ENCODE measurements around the gene ERVK3-1. TPM values are rescaled to one million over a fixed set of nuclear protein-coding genes. Genes with fewer than 3 reads are reported as not detected.
"Not testable (repeated sequence)": the region's sequence is repeated elsewhere in the genome, so short reads cannot be mapped to it uniquely, and the experiment has no call there.

ERVK3-1 gene
- polyA plus RNA-seq, 2 of the 4 experiments (the other 2 are of a cell fraction) = 109 to 142 TPM

DNA sequence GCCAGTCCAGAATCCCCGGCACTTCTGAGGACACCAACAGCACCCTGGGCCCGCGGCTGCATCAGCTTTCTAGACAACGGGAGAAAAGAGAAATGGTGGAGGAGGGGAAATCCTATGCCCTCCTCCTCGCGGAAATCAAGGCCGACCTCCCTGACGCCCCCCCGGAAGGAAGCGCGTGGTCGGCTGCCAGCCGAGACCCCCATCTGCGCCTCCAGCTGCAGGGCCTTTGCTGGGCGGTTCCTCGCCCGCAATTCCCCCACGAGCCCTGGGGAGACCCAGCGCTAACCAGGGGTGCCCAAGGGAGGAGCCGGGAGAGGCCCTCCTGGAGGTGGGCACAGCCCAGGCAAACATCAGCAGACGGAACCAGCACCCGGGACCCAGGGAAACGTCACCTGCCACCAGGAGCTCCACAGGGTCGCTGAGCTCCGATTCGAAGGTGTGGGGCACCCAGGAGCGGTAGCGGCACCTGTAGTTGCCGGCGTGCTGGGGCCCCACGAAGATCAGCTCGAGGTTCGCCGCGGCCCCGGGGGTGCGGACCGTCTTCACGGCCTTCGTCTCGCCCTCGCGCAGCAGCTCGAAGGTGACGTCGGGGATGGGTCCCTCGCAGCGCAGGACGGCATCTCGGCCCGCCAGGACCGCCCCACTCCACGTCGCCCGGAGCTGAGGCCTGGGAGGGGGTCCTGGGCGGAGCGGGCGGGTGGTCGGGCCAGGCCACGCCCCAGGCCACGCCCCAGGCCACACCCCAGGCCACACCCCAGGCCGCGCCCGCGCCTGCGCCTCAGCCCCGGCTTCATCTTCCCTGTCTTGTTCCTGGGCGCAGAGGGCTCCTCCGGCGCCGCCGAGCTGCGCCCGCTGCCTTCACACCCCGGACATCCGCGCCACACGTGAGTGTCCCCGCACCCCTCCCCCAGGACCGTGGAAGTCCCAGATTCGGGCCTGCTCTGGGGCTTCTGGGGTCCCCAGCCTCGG is 42.1 kb downstream of the ERVK3-1 start (continued):
- TF ChIP-seq FOSL2 (IDR thresholded peaks at IDR 0.05) (no peak), FOSL2 (CRISPR knock-in tag; IDR thresholded peaks at IDR 0.05) (no peak), SMC3 (IDR thresholded peaks at IDR 0.05) (no peak), FOSB (CRISPR knock-in tag; IDR thresholded peaks at IDR 0.05) (no peak), POLR2A (IDR thresholded peaks at IDR 0.05; ENCODE audit: low read length) (peak; percentile 40), CHD4 (IDR thresholded peaks at IDR 0.05; ENCODE audit: borderline replicate concordance) (no peak), CBX2 (IDR thresholded peaks at IDR 0.05; ENCODE audit: borderline replicate concordance, low read depth) (no peak)
- TF ChIP-seq, protein P1, sequence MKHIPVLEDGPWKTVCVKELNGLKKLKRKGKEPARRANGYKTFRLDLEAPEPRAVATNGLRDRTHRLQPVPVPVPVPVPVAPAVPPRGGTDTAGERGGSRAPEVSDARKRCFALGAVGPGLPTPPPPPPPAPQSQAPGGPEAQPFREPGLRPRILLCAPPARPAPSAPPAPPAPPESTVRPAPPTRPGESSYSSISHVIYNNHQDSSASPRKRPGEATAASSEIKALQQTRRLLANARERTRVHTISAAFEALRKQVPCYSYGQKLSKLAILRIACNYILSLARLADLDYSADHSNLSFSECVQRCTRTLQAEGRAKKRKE (CRISPR knock-in tag; IDR thresholded peaks at IDR 0.05; ENCODE audit: low read depth) = no peak

DNA sequence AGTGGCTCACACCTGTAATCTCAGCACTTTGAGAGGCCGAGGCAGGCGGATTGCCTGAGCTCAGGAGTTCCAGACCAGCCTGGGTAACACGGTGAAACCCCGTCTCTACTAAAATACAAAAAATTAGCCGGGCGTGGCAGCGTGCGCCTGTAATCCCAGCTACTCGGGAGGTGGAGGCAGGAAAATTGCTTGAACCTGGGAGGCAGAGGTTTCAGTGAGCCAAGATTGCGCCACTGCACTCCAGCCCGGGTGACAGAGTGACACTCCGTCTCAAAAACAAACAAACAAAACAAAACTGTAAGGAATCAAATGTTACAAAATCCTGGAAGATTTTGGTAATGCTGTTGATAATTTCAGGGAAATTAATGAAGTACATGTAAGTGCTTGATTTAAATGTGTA is 42.9 kb downstream of the ERVK3-1 start:
- not testable (repeated sequence) for H3K4me1 ChIP-seq; DNase-seq (ENCODE audit: low read depth in 1 of 2, low spot score in 1 of 2); FAIRE-seq
- H3K4me2 ChIP-seq = peak overlapping the region; percentile 90
- peak overlapping the region; percentile 53 for H3K4me3 ChIP-seq
- ChIA-PET POLR2A (interaction anchor here (1.0 to 4.4 kb wide), 3 partner anchors 15 to 70 kb away, joined by 3 to 33 read pairs (median 3); partner anchors contain the start of genes ZNF497 and ZNF8), CTCF (interaction anchor here (0.6 to 2.2 kb wide), 4 partner anchors 14 to 59 kb away, joined by 3 to 14 read pairs (median 4); no protein-coding TSS in a partner anchor)
- H3K9me3 ChIP-seq = peaks cover 16% of the 10 kb centered on the region; the same call in 2 of the 3 replicates
- ATAC-seq = peak in 1 of 2 experiments; percentile 12; a peak in 3 of 6 replicates
- peak overlapping the region; percentile 52 to 82 for H3K27ac ChIP-seq
- TF ChIP-seq CEBPB (IDR thresholded peaks at IDR 0.05) = peak in 1 of 2 experiments; percentile 64; a peak in 2 of 4 replicates
- WGBS (ENCODE audit: missing lambda C conversion rate) = 8% methylated on average over 12 of the region's 12 CpGs

DNA sequence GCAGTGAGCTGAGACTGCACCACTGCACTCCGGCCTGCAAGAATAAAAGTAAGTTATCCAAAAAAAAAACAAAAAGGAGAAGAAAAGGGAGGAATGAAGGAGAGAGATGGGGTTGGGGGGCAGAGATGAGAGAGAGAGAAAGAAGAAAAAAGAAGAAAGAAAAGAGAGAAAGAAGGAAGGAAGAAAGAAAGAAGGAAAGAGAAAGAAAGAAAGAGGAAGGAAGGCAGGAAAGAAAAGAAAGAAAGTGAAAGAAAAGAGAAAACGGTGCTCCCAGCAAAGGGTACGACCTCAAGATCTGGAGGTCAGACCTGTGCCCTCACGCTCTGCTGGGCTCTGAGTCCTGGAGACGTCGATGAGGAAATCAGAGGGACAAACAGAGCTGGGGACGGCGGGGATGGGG is 44.4 kb downstream of the ERVK3-1 start:
- 86% methylated on average over 8 of the region's 8 CpGs for WGBS (ENCODE audit: missing lambda C conversion rate)
- no peak overlapping the region for H3K4me2 ChIP-seq
- POLR2A ChIA-PET = interaction anchor here (1.4 kb wide), 1 partner anchor 12 kb away, joined by 3 read pairs; no protein-coding TSS in a partner anchor

DNA sequence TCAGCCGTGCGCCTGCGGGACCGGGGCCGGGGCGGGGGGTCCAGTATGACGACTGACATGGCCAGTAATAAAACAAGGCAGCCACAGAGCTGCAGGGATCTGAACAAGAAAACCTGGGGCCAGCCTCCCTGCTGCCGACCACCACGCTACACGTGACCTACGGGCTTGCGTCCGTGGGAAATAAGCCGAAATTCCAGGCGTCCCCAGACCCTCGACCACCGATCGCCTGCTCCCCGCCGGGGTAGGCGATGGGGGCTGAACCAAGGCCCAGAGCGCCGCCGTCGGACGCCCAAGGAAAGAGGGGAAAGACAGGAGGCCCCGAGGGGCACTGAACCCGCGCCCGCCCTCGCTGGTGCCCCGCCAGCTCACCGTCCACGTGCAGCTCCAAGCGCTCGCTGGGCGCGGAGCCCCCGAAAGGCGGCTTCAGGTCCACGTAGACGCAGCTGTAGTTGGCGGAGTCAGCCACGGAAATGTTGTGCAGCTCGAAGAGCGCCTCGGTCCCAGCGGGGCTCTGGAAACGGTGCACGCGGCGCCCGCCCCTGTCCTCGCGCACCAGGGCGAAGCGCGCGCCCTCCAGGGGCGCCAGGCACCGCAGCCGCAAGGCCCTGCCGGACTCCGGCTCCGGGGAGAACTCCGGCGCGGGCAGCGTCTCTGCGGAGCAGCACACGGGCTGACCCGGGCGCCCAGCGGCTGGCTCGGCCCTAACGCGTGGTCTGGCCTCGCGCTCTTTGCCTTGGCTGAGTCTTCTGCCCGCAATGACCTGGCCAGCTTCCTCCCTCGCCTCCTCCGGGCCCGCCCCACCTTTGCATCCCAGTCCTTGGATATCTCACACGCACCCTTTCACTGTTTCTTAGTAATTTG is 45.1 kb downstream of the ERVK3-1 start:
- no peak for ATAC-seq
- TF ChIP-seq FOXS1 (CRISPR knock-in tag; IDR thresholded peaks at IDR 0.05) (no peak), SMC3 (IDR thresholded peaks at IDR 0.05) (no peak), CBX8 (IDR thresholded peaks at IDR 0.05) (no peak), CEBPB (IDR thresholded peaks at IDR 0.05) (no peak), HOXB13 (CRISPR knock-in tag; IDR thresholded peaks at IDR 0.05; ENCODE audit: low read depth) (no peak), SREBF2 (IDR thresholded peaks at IDR 0.05) (no peak), CBX2 (IDR thresholded peaks at IDR 0.05; ENCODE audit: borderline replicate concordance, low read depth) (no peak), TFCP2L1 (CRISPR knock-in tag; IDR thresholded peaks at IDR 0.05) (no peak), NR3C1 (IDR thresholded peaks at IDR 0.05) (no peak), MYC (IDR thresholded peaks at IDR 0.05; ENCODE audit: borderline replicate concordance, low read length) (no peak), KDM1A (IDR thresholded peaks at IDR 0.05; ENCODE audit: low read depth) (no peak)
- TF ChIP-seq, protein P2, sequence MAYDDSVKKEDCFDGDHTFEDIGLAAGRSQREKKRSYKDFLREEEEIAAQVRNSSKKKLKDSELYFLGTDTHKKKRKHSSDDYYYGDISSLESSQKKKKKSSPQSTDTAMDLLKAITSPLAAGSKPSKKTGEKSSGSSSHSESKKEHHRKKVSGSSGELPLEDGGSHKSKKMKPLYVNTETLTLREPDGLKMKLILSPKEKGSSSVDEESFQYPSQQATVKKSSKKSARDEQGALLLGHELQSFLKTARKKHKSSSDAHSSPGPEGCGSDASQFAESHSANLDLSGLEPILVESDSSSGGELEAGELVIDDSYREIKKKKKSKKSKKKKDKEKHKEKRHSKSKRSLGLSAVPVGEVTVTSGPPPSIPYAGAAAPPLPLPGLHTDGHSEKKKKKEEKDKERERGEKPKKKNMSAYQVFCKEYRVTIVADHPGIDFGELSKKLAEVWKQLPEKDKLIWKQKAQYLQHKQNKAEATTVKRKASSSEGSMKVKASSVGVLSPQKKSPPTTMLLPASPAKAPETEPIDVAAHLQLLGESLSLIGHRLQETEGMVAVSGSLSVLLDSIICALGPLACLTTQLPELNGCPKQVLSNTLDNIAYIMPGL (CRISPR knock-in tag; IDR thresholded peaks at IDR 0.05; ENCODE audit: borderline replicate concordance) = no peak
- TF ChIP-seq, protein P1 (CRISPR knock-in tag; IDR thresholded peaks at IDR 0.05; ENCODE audit: low read depth) = no peak
- TF ChIP-seq, protein P3, sequence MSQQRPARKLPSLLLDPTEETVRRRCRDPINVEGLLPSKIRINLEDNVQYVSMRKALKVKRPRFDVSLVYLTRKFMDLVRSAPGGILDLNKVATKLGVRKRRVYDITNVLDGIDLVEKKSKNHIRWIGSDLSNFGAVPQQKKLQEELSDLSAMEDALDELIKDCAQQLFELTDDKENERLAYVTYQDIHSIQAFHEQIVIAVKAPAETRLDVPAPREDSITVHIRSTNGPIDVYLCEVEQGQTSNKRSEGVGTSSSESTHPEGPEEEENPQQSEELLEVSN (IDR thresholded peaks at IDR 0.05; ENCODE audit: borderline replicate concordance, low read depth) = no peak

More for the DNA sequence above, 44.4 kb downstream of the ERVK3-1 start:
- DNase-seq (ENCODE audit: low read depth in 1 of 2, low spot score in 1 of 2) = no peak
- no peak for ATAC-seq
- H3K27ac ChIP-seq = no peak overlapping the region
- CTCF ChIA-PET = interaction anchor here (1.4 to 1.6 kb wide), 2 partner anchors 11 to 13 kb away, joined by 5 read pairs; partner anchors contain the start of gene ZNF497
- FAIRE-seq = no peak
- peaks cover 13% of the 10 kb centered on the region; the same call in 1 of the 3 replicates for H3K9me3 ChIP-seq
- no peak overlapping the region for H3K4me3 ChIP-seq
- TF ChIP-seq GATA3 (IDR thresholded peaks at IDR 0.05; ENCODE audit: borderline replicate concordance) (no peak), ZC3H11A (IDR thresholded peaks at IDR 0.05) (no peak), TFCP2L1 (CRISPR knock-in tag; IDR thresholded peaks at IDR 0.05) (no peak)
- 0 out of 3 replicates have a peak, but pooled peaks cover 8% of the 10 kb centered on the region for H3K4me1 ChIP-seq

More for the DNA sequence above, 45.1 kb downstream of the ERVK3-1 start:
- no peak for DNase-seq (ENCODE audit: low read depth in 1 of 2, low spot score in 1 of 2)
- Histone ChIP-seq H3K4me3 (no peak overlapping the region), H3K4me2 (no peak overlapping the region), H3K9me3 (peaks cover 13% of the 10 kb centered on the region; the same call in 1 of the 3 replicates), H3K4me1 (0 out of 3 replicates have a peak, but pooled peaks cover 8% of the 10 kb centered on the region), H3K27ac (no peak overlapping the region)
- POLR2A ChIA-PET = interaction anchor here (1.4 kb wide), 1 partner anchor 12 kb away, joined by 3 read pairs; no protein-coding TSS in a partner anchor
- FAIRE-seq = no peak
- WGBS (ENCODE audit: missing lambda C conversion rate) = 90% methylated on average over 82 of the region's 84 CpGs
- CTCF ChIA-PET = interaction anchor here (0.6 to 1.6 kb wide), 3 partner anchors 10 to 562 kb away, joined by 4 to 5 read pairs (median 5); partner anchors contain the start of gene ZNF497
